K562 (cell line): ENCODE data around the gene UBASH3A. TPM values are rescaled to one million over a fixed set of nuclear protein-coding genes. Genes with fewer than 3 reads are reported as not detected.

Experiments
- GMEB1 ChIP-seq: fragments of 250-450 bp; sonication (Bioruptor Pico); IDR thresholded peaks from 2 replicates; pipeline ENCODE4 v1.4.0; 2020; ENCODE audit warnings: mild to moderate bottlenecking
- HSF4 ChIP-seq: fragments of 250-450 bp; sonication (Bioruptor Pico); IDR thresholded peaks from 2 replicates; pipeline ENCODE4 v2.1.2; 2022; ENCODE audit warnings: mild to moderate bottlenecking, moderate library complexity, borderline replicate concordance
- KAT2B ChIP-seq: IDR thresholded peaks from one replicate; pipeline ENCODE4 v1.6.1; 2012; ENCODE audit warnings: low read depth, mild to moderate bottlenecking, control low read depth, inconsistent platforms, low read length, moderate library complexity
- LEF1 ChIP-seq: fragments of 450-650 bp; IDR thresholded peaks from 2 replicates; pipeline ENCODE4 v1.6.1; 2016; ENCODE audit warnings: mild to moderate bottlenecking
- ZC3H11A ChIP-seq: IDR thresholded peaks from 2 replicates; pipeline ENCODE4 v1.6.1; 2012; ENCODE audit warnings: low read depth, low read length, improper control_type of control experiment
- ZNF217 ChIP-seq: sonication (generic); formaldehyde crosslinking; IDR thresholded peaks from 2 replicates; pipeline ENCODE4 v1.8.0; 2022; ENCODE audit warnings: mild to moderate bottlenecking, missing genetic modification reagents
- ZNF398 ChIP-seq: fragments of 250-450 bp; sonication (Bioruptor Pico); IDR thresholded peaks from 2 replicates; pipeline ENCODE4 v1.8.0; 2021; ENCODE audit warnings: moderate library complexity, mild to moderate bottlenecking, inconsistent platforms
- polyA plus RNA-seq, 8 experiments: library from polyadenylated mRNA; depleted of rRNA in 4 of 8; stranded (reverse) in 5 of 8; unstranded in 3 of 8; fragments of >200 nt; fragmentation: Nextera tagmentation in 2 of 8; fragmentation: Illumina TruSeq in 1 of 8; extraction: Ambion mirVana in 2 of 8; extraction: Trizol in 1 of 8; gene quantifications; 2 replicates each; pipeline versions ENCODE4 v1.2.1 to v1.2.3, GENCODE V29; 2011 to 2014; ENCODE audit warnings: inconsistent platforms in 1 of 8, missing spikeins in 1 of 8
- total RNA-seq, 7 experiments: library from RNA; depleted of rRNA in 6 of 7; stranded (reverse); fragments of >200 nt in 6 of 7; fragmentation: Illumina TruSeq in 2 of 7; extraction: Trizol in 2 of 7; gene quantifications; 2 replicates each; pipeline versions ENCODE4 v1.2.1 to v1.2.3, GENCODE V29; 2011 to 2021; ENCODE audit warnings: low replicate concordance in 1 of 7
- TF ChIP-seq, protein P1 (sequence below): sonication (generic); formaldehyde crosslinking; IDR thresholded peaks from 2 replicates; pipeline ENCODE4 v1.8.0; 2023; ENCODE audit warnings: mild to moderate bottlenecking, missing genetic modification reagents
- TF ChIP-seq, protein P2 (sequence below): fragments of 450-650 bp; IDR thresholded peaks from 2 replicates; pipeline ENCODE4 v1.6.1; 2017; ENCODE audit warnings: mild to moderate bottlenecking, moderate library complexity

The UBASH3A gene
- total and polyA plus RNA-seq, 9 of the 15 experiments (the other 6 are each of a cell fraction or from before 2014, with no cell fraction given) = 0.23 to 1.8 (median 1.1) TPM

DNA sequence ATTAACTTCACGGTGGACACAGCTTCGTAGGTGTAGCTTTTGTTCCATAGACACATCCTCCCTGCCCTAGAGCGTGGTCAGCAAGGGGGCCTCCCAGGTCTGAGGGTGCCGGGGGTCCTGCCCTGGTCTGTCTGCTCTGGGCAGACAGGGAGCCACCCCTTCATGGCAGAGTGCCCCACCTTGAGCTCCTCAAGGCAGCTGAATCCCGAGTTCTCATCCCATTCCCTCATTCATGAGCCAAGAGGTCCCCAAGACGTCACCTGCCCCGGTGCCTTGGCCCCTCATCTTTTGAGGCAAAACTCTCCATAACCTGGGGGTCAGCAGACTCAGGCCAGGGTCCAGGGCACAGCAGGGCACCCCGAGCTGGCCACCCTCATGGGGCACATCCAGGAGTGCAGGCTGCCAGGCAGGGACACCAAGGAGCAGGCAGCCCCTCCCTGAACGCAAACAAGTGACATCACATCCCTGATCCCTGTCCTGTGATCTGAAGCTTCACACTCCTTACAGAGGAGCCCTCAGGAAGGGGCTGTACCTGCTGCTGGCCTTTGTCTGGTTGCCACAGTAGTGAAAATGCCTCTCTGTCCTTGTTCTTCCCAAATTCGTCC lies 23.3 kb downstream of the UBASH3A start (continued):
- TF ChIP-seq ZNF398 (no peak), KAT2B (no peak), HSF4 (CRISPR knock-in tag) (no peak), ZNF217 (CRISPR knock-in tag) (no peak), GMEB1 (CRISPR knock-in tag) (no peak), LEF1 (no peak), ZC3H11A (no peak)
- TF ChIP-seq, protein P1, sequence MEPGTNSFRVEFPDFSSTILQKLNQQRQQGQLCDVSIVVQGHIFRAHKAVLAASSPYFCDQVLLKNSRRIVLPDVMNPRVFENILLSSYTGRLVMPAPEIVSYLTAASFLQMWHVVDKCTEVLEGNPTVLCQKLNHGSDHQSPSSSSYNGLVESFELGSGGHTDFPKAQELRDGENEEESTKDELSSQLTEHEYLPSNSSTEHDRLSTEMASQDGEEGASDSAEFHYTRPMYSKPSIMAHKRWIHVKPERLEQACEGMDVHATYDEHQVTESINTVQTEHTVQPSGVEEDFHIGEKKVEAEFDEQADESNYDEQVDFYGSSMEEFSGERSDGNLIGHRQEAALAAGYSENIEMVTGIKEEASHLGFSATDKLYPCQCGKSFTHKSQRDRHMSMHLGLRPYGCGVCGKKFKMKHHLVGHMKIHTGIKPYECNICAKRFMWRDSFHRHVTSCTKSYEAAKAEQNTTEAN = no peak
- TF ChIP-seq, protein P2, sequence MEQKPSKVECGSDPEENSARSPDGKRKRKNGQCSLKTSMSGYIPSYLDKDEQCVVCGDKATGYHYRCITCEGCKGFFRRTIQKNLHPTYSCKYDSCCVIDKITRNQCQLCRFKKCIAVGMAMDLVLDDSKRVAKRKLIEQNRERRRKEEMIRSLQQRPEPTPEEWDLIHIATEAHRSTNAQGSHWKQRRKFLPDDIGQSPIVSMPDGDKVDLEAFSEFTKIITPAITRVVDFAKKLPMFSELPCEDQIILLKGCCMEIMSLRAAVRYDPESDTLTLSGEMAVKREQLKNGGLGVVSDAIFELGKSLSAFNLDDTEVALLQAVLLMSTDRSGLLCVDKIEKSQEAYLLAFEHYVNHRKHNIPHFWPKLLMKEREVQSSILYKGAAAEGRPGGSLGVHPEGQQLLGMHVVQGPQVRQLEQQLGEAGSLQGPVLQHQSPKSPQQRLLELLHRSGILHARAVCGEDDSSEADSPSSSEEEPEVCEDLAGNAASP = no peak
